HG03159 (cell line): ENCODE data around the gene ACTL7B.
"Not testable (repeated sequence)": the region's sequence is repeated elsewhere in the genome, so short reads cannot be mapped to it uniquely, and the experiment has no call there.

Experiments
- ATAC-seq: cut with Tn5 transposase; IDR thresholded peaks from one replicate; pipeline ENCODE4 v1.9.1; 2021; ENCODE audit warnings: mild to moderate bottlenecking, moderate library complexity; ENCODE audit not compliant: unreplicated experiment

The ACTL7B gene

GRCh38 chr9:108869092-108869725 is 13.4 kb upstream of the ACTL7B start:
- no peak for ATAC-seq

DNA sequence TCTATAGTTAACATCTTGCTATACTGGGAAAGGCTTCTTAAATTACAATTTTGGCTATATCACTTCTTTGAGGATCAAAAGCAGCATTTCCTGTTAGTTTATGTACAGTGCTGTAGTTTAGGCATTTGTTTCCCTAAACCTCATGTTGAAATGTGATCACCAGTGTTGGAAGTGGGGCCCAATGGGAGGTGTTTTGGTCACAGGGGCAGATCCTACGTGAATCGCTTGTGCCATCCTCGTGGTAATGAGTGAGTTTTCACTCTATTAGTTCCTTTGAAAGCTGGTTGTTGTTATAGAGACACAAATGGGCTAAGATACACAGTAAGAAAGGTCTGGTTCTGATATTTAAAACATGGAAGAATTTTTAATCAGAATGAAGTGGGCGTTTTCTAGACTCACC is 12.0 kb upstream of the ACTL7B start:
- ATAC-seq: no peak

GRCh38 chr9:108867116-108867515 is 11.3 kb upstream of the ACTL7B start:
- no peak for ATAC-seq

- ATAC-seq: no peak
Observed at GRCh38 chr9:108866001-108866420, 10.2 kb upstream of the ACTL7B start.

DNA sequence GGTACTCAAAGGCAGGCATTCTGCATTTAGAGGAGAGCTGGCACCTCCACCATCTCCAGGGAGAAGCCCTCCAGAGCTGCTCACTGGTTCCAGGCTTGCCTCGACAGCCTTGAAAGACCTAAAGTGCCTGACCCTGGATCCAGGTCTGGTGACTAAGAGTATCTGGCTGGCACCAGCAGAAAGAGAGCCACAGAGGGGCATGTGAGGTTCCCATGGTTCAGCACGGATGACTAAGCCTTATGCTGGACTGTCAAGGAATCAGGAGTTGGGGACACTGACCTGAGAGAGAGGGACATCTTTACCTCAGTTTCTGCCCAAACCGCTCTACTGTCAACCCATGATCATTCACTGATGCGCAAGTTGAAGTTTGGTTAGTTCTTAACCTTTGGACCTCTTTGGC is 9.3 kb upstream of the ACTL7B start:
- no peak for ATAC-seq

- no peak for ATAC-seq
Observed at GRCh38 chr9:108864446-108864845, 8.7 kb upstream of the ACTL7B start.

- no peak for ATAC-seq
Observed at GRCh38 chr9:108863891-108864290, 8.1 kb upstream of the ACTL7B start.

DNA sequence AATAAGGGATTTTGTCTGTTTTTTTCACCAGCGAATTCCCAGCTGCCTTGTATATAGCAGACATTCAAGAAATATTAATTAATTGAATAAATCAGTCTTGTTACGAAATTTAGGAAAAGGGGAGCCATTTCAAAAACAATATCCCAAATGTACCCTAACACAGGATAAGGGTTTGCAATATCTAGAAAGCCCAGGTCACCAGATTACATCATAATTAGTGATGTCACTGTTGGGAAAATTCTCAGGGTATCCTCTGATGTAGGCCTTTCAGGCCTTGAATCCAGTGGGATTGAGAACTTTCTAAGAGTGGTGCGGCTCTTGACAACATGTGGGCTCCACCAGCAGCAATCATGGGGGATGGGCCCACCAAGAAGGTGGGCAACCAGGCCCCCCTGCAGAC is 6.2 kb upstream of the ACTL7B start, which contains the start of gene ACTL7A:
Gene ACTL7A (plus strand): TSS at position 270 of the 400 bp plus-strand sequence. CDS start 57 bp downstream, at position 327.
- no peak for ATAC-seq

DNA sequence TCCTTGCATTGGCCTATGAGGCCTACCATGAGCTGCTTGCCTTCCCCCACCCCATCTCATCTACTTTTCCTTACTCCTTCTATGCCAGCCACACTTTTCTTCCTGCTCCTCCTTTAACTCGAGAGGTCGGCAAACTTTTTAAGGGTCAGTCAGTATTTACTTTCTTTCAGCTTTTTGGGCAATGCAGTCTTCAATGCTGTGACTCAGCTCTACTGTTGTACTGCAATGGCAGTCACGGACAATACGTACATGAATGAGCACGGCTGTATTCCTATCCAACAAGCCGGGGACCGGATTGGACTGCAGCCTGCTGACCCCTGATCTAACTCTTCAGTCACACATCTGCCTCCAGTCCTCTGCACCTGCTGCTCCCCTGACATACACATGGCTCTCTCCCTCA is 5.7 kb upstream of the ACTL7B start:
- ATAC-seq: no peak

- no peak for ATAC-seq
Observed at GRCh38 chr9:108860764-108861163, 5.0 kb upstream of the ACTL7B start.

GRCh38 chr9:108860354-108860753 is 4.6 kb upstream of the ACTL7B start:
- ATAC-seq: no peak

DNA sequence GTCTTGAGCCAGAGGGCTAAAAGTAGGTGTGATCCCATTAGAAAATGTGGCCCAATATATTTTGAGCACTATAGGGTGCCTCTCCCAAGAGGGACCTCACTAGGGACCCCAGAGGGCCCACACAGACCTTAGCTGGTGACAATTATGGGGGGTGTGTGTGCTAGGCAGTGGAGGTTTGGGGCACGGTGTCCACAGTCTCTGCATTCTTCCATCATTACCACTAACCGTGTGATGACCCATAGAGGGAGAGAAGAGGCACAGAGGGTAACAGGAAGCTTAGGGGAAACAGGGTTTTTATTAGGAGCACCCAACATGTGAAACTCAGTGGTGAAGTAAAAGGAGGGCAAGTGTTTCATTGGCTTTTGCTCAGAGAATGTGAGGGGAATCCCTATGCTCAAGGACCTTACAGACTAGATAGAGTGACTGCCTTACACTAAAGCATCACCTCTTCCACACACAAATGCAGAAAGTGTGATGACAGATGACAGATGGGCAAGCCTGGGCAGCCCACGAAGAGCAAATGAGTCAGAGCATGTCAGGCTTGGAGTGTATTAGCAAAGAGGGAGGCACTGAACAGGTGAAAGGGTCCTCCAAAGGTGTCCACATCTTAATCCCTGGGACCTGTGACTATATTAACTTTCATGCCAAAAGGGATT is 3.8 kb upstream of the ACTL7B start:
- ATAC-seq: no peak

DNA sequence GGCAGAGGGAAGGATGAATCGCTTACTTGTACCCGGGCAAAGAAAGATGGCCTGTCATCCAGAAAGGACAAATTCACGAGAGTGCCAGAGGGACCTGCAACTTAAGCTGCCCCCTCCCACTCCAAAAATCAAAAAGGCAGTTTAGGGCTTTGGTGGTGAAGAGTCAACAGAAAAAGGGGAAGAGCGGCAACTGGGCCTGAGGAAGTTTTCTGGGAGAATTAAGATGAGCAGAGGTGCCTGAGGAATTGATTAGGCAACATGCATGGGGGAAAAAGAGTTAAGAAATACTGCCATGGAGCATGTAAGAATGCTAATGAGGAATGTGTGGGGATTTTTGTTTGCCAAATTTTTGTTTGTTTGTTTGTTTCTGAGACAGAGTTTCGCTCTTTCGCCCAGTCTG is 1.8 kb upstream of the ACTL7B start:
- no peak for ATAC-seq

DNA sequence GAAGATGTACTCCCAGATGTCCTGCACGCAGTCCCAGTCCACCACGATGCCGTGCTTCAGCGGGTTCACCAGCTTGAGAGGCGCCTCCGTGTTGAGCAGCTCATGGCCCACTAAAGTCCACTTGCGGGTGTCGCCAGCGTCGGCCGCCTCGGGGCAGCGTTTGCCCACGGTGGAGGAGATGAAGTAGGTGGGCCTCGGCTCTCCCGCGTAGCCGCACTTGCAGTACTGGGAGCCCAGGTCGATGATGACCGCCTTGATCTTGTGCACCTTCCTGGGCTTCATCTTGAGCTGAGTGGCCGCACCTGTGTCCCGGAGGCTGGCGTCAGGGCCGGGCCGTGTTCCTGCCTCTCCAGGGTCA is 278 bp downstream of the ACTL7B start:
- no peak for ATAC-seq

- ATAC-seq: no peak
Observed at GRCh38 chr9:108854641-108855528, 901 bp downstream of the ACTL7B start.

DNA sequence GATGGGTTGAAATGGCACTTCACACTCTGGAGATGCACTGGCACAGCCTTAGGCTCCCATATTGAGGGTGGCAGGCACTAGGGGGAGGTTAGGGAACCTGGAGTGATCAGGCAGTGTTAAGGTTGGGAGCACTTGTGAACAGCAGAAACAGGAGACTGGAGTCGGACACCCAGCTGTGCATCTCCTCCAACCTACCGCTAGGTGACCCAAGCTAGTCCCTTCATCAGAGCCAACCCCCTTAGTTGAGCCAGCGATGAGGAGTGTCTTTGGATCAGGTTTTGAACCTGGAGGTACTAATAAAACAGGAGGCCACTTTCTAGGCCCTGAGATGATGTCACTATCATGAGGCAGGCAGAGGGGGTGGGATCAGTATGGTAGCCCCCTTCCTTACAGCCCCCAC is 1.7 kb downstream of the ACTL7B start:
- no peak for ATAC-seq

- ATAC-seq: no peak
Observed at GRCh38 chr9:108852079-108852478, 3.7 kb downstream of the ACTL7B start.

DNA sequence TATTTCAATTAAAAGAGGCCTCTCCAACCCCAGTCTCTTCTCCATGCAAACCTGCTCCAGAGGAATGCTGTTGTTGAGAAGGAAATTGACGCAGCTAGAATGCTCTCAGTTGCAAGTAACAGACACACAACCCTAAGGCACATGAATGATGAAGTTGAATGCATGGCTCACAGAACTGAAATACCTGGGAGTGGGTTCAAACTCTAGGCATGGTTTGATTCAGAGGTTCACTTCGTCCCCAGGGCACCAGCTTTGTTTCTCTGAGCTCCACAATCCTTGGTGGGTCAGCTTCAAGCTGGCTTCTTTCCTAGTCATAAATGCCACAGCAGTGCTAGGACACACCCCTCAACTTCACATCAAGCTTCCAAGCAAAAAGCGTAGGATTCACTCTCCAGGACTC is 4.6 kb downstream of the ACTL7B start:
- no peak for ATAC-seq

GRCh38 chr9:108850293-108850897 is 5.4 kb downstream of the ACTL7B start:
- ATAC-seq: no peak

- ATAC-seq: not testable (repeated sequence)
Observed at GRCh38 chr9:108848296-108848695, 7.5 kb downstream of the ACTL7B start.

DNA sequence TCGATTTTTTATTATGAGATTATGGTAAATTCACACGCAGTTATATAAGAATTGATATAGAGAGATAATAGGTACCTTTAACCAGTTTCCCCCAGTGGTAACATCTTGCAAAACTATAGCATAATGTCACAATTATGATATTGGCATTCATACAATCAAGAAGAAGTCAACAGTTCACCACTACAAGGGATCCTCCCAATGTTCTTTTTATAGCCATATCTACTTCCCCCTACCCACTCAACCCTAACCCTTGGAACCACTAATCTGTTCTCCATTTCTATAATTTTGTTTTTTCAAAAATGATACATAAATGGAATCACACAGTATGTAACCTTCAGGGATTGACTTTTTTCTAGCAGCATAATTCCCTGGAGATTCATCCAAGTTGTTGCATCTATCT is 9.8 kb downstream of the ACTL7B start:
- no peak for ATAC-seq
